ENCODE results near the gene NDUFS4. TPM values are rescaled to one million over a fixed set of nuclear protein-coding genes. Genes with fewer than 3 reads are reported as not detected.

The NDUFS4 gene
- total and polyA plus RNA-seq, 3 donors from 2014 or later, result 63.9 to 98.9 (median 78.9) TPM

- no peak for DNase-seq
- Histone ChIP-seq H3K27me3 (no peaks in the 10 kb centered on the region), H3K4me1 (no peaks in the 10 kb centered on the region), H3K4me3 (no peak overlapping the region), H3K27ac (no peak overlapping the region), H3K9me3 (no peaks in the 10 kb centered on the region), H3K36me3 (ENCODE audit: low read depth, missing control alignments) (no peaks in the 10 kb centered on the region)
- no peak for TF ChIP-seq POLR2A (IDR thresholded peaks at IDR 0.05)
- TF ChIP-seq, protein P1, sequence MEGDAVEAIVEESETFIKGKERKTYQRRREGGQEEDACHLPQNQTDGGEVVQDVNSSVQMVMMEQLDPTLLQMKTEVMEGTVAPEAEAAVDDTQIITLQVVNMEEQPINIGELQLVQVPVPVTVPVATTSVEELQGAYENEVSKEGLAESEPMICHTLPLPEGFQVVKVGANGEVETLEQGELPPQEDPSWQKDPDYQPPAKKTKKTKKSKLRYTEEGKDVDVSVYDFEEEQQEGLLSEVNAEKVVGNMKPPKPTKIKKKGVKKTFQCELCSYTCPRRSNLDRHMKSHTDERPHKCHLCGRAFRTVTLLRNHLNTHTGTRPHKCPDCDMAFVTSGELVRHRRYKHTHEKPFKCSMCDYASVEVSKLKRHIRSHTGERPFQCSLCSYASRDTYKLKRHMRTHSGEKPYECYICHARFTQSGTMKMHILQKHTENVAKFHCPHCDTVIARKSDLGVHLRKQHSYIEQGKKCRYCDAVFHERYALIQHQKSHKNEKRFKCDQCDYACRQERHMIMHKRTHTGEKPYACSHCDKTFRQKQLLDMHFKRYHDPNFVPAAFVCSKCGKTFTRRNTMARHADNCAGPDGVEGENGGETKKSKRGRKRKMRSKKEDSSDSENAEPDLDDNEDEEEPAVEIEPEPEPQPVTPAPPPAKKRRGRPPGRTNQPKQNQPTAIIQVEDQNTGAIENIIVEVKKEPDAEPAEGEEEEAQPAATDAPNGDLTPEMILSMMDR (IDR thresholded peaks at IDR 0.05), result no peak
- intact Hi-C loops (cut with DNase I; ENCODE audit: low total_unique reads), result no loop called here
Observed at GRCh38 chr5:53613536-53613935, 53.1 kb downstream of the NDUFS4 start.

- DNase-seq, result no peak
- intact Hi-C loops (cut with DNase I; ENCODE audit: low total_unique reads), result no loop called here
- no peaks in the 10 kb centered on the region for H3K4me1 ChIP-seq
- H3K36me3 ChIP-seq (ENCODE audit: low read depth, missing control alignments), result no peaks in the 10 kb centered on the region
- H3K27me3 ChIP-seq, result no peaks in the 10 kb centered on the region
- TF ChIP-seq POLR2A (IDR thresholded peaks at IDR 0.05), result no peak
- TF ChIP-seq, protein P1 (IDR thresholded peaks at IDR 0.05), result no peak
- H3K9me3 ChIP-seq, result no peaks in the 10 kb centered on the region
- WGBS, 2 donors, result 86 to 91% methylated on average over 2 of the region's 2 CpGs
- H3K4me3 ChIP-seq, result no peak overlapping the region
- no peak overlapping the region for H3K27ac ChIP-seq
Observed at GRCh38 chr5:53614376-53614885, 54.0 kb downstream of the NDUFS4 start.

DNA sequence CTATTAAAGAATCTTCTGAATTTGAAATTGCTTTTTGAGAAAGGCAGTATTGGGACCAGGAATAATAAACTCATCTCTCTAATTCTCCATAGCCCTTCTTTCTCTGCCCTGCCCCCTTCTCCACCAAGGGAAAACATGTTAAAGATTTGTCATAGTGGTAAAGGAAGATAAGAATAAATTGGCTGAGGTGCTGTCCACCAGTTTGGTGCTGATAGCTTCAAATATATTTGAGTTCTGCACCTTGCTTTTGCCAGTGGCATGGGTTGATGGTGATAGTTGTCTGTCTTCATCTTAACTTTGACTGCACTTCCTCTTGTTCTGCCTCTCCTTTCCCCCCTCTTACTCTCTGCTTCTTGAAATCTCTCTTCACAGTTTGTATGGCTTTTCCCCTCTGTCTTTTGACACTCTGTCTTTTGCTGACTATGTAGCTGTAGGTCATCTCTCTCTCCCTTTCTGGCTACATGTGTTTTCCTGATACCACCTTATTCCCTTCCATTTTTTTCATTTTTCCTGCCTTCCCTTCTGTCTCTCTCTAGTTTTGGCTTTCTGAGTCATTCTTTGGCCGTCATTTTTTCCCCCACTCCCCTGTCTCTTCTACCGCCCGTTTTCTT is 56.6 kb downstream of the NDUFS4 start:
- H3K9me3 ChIP-seq, result no peaks in the 10 kb centered on the region
- H3K4me3 ChIP-seq, result no peak overlapping the region
- no peaks in the 10 kb centered on the region for H3K27me3 ChIP-seq
- H3K4me1 ChIP-seq, result no peaks in the 10 kb centered on the region
- TF ChIP-seq, protein P1 (IDR thresholded peaks at IDR 0.05), result no peak
- no peak for TF ChIP-seq POLR2A (IDR thresholded peaks at IDR 0.05)
- no peak for DNase-seq
- WGBS, 2 donors, result 93 to 97% methylated on average over 3 of the region's 3 CpGs
- intact Hi-C loops (cut with DNase I; ENCODE audit: low total_unique reads), result no loop called here
- H3K27ac ChIP-seq, result no peak overlapping the region
- no peaks in the 10 kb centered on the region for H3K36me3 ChIP-seq (ENCODE audit: low read depth, missing control alignments)

GRCh38 chr5:53631251-53631650 is 70.8 kb downstream of the NDUFS4 start:
- Histone ChIP-seq H3K4me1 (no peaks in the 10 kb centered on the region), H3K9me3 (no peaks in the 10 kb centered on the region), H3K27me3 (no peaks in the 10 kb centered on the region), H3K4me3 (no peak overlapping the region), H3K27ac (no peak overlapping the region), H3K36me3 (ENCODE audit: low read depth, missing control alignments) (no peaks in the 10 kb centered on the region)
- no peak for DNase-seq
- WGBS, 2 donors, result 86 to 87% methylated on average over 5 to 6 of the region's 6 CpGs
- intact Hi-C loops (cut with DNase I; ENCODE audit: low total_unique reads), result no loop called here
- TF ChIP-seq POLR2A (IDR thresholded peaks at IDR 0.05), result no peak
- TF ChIP-seq, protein P1 (IDR thresholded peaks at IDR 0.05), result no peak

DNA sequence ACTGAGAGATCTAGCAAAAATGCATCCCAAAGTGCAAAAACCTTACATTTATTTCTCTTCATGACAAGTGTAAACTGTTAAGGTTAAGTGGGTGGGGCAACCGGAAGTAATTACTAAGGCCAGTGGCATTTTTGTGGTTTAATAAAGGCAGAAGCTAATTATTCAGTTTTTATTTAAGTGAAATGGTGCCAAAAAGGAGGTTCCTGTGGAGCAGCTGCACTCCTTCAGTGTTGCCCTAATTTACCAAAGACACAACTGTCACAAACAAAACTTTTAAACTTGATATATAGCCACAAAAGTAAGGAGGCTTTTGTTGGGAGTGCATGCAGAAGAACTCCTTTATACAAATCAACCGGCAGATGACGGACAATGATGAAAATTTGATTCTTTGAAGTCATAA is 81.6 kb downstream of the NDUFS4 start:
- DNase-seq, result no peak
- no peak overlapping the region for H3K4me3 ChIP-seq
- H3K4me1 ChIP-seq, result no peaks in the 10 kb centered on the region
- TF ChIP-seq, protein P1 (IDR thresholded peaks at IDR 0.05), result no peak
- TF ChIP-seq POLR2A (IDR thresholded peaks at IDR 0.05), result no peak
- no peaks in the 10 kb centered on the region for H3K9me3 ChIP-seq
- H3K27me3 ChIP-seq, result no peaks in the 10 kb centered on the region
- 61 to 70% methylated on average over 3 of the region's 3 CpGs for WGBS, 2 donors
- H3K27ac ChIP-seq, result no peak overlapping the region
- H3K36me3 ChIP-seq (ENCODE audit: low read depth, missing control alignments), result no peaks in the 10 kb centered on the region
- intact Hi-C loops (cut with DNase I; ENCODE audit: low total_unique reads), result no loop called here

Data from testis (tissue), 3 donors.